K562 (cell line): Measurements from ENCODE around the gene MYMX. TPM values are rescaled to one million over a fixed set of nuclear protein-coding genes. Genes with fewer than 3 reads are reported as not detected.

Source experiments
- ATF7 ChIP-seq: fragments of 450-650 bp; IDR thresholded peaks from 2 replicates; pipeline ENCODE4 v1.7.1; 2014; ENCODE audit warnings: mild to moderate bottlenecking, moderate library complexity
- BMI1 ChIP-seq: fragments of 150-350 bp; IDR thresholded peaks from 2 replicates; pipeline ENCODE4 v1.6.1; 2014; ENCODE audit warnings: low read length
- CHD1 ChIP-seq: fragments of 200-600 bp; sonication (generic); IDR thresholded peaks from one replicate; pipeline ENCODE4 v1.6.1; 2012; ENCODE audit warnings: mild to moderate bottlenecking, moderate library complexity, low read length, inconsistent platforms
- ELF1 ChIP-seq: fragments of 200-800 bp; sonication (Bioruptor generic); IDR thresholded peaks from 2 replicates; pipeline ENCODE4 v1.6.1; 2016; ENCODE audit warnings: missing genetic modification characterization, missing compliant biosample characterization
- ETV1 ChIP-seq: fragments of 450-650 bp; conservative IDR thresholded peaks from 2 replicates; pipeline ENCODE4 v1.6.1; 2016; ENCODE audit warnings: missing genetic modification characterization, control low read depth, low read depth, missing compliant biosample characterization
- FIP1L1 ChIP-seq: fragments of 200-400 bp; formaldehyde crosslinking; IDR thresholded peaks from 2 replicates; pipeline ENCODE4 v1.6.1; 2018; ENCODE audit warnings: mild to moderate bottlenecking, low read depth, low read length; ENCODE audit not compliant: poor library complexity, severe bottlenecking
- FOXJ3 ChIP-seq: sonication (generic); formaldehyde crosslinking; IDR thresholded peaks from 2 replicates; pipeline ENCODE4 v1.4.0; 2020; ENCODE audit warnings: mild to moderate bottlenecking, missing genetic modification reagents
- FOXP4 ChIP-seq: sonication (generic); formaldehyde crosslinking; IDR thresholded peaks from 2 replicates; pipeline ENCODE4 v1.8.0; 2022; ENCODE audit warnings: mild to moderate bottlenecking, missing genetic modification reagents, borderline replicate concordance
- JUN ChIP-seq, 2 experiments: sonication (generic) in 1 of 2; formaldehyde crosslinking in 1 of 2; IDR thresholded peaks; 2 replicates each; pipeline versions ENCODE4 v1.6.1 to v1.8.0; 2012 to 2022; ENCODE audit warnings: borderline replicate concordance in 2 of 2, mild to moderate bottlenecking in 2 of 2, improper control_type of control experiment in 1 of 2, low read depth in 1 of 2, low read length in 1 of 2, missing genetic modification reagents in 1 of 2
- NFYB ChIP-seq: IDR thresholded peaks from 2 replicates; pipeline ENCODE4 v1.6.1; 2011; ENCODE audit warnings: mild to moderate bottlenecking, moderate library complexity; ENCODE audit not compliant: insufficient read length; ENCODE audit errors: extremely low read depth
- RBM14 ChIP-seq: fragments of 200-400 bp; formaldehyde crosslinking; IDR thresholded peaks from 2 replicates; pipeline ENCODE4 v1.6.1; 2018; ENCODE audit warnings: low read depth, mild to moderate bottlenecking, low read length, moderate library complexity, borderline replicate concordance; ENCODE audit not compliant: insufficient read depth
- RFX5 ChIP-seq: IDR thresholded peaks from 2 replicates; pipeline ENCODE4 v1.6.1; 2011; ENCODE audit warnings: low read depth, mild to moderate bottlenecking, improper control_type of control experiment, low read length
- SMARCA5 ChIP-seq: fragments of 450-650 bp; IDR thresholded peaks from 2 replicates; pipeline ENCODE4 v1.6.1; 2016
- SPI1 ChIP-seq: IDR thresholded peaks from 2 replicates; pipeline ENCODE4 v1.6.1; 2011; ENCODE audit warnings: low read depth, low read length, control low read depth, borderline replicate concordance
- SREBF1 ChIP-seq: fragments of 150-350 bp; IDR thresholded peaks from 2 replicates; pipeline ENCODE4 v1.6.1; 2014; ENCODE audit warnings: antibody characterized with exemption, low read depth, low read length, borderline replicate concordance
- TCF7L2 ChIP-seq: fragments of 150-350 bp; IDR thresholded peaks from 2 replicates; pipeline ENCODE4 v1.6.1; 2016; ENCODE audit warnings: low read depth, mild to moderate bottlenecking, low read length, moderate library complexity
- TCFL5 ChIP-seq: fragments of 250-450 bp; sonication (Bioruptor Pico); conservative IDR thresholded peaks from 2 replicates; pipeline ENCODE4 v1.6.1; 2021; ENCODE audit warnings: mild to moderate bottlenecking, moderate library complexity, matching md5 sums
- XRCC4 ChIP-seq: IDR thresholded peaks from one replicate; pipeline ENCODE4 v1.6.1; 2011; ENCODE audit not compliant: insufficient read depth, insufficient read length; ENCODE audit errors: extremely low read depth
- XRCC5 ChIP-seq: fragments of 200-400 bp; formaldehyde crosslinking; IDR thresholded peaks from 2 replicates; pipeline ENCODE4 v1.6.1; 2017; ENCODE audit warnings: low read depth, mild to moderate bottlenecking, low read length
- YBX1 ChIP-seq: fragments of 450-650 bp; IDR thresholded peaks from 2 replicates; pipeline ENCODE4 v1.7.1; 2016; ENCODE audit warnings: mild to moderate bottlenecking
- ZNF140 ChIP-seq: fragments of 250-450 bp; sonication (Bioruptor Pico); IDR thresholded peaks from 2 replicates; pipeline ENCODE4 v1.8.0; 2021; ENCODE audit warnings: moderate library complexity, mild to moderate bottlenecking, inconsistent platforms
- ZNF224 ChIP-seq: sonication (generic); formaldehyde crosslinking; IDR thresholded peaks from 2 replicates; pipeline ENCODE4 v1.8.0; 2022; ENCODE audit warnings: mild to moderate bottlenecking, missing genetic modification reagents
- ZNF41 ChIP-seq: fragments of 250-450 bp; sonication (Bioruptor Pico); conservative IDR thresholded peaks from 2 replicates; pipeline ENCODE4 v1.4.0; 2020; ENCODE audit warnings: mild to moderate bottlenecking
- ZZZ3 ChIP-seq: fragments of 450-650 bp; IDR thresholded peaks from 2 replicates; pipeline ENCODE4 v1.6.1; 2016; ENCODE audit warnings: antibody characterized with exemption, mild to moderate bottlenecking, moderate library complexity
- polyA plus RNA-seq, 8 experiments: library from polyadenylated mRNA; depleted of rRNA in 4 of 8; stranded (reverse) in 5 of 8; unstranded in 3 of 8; fragments of >200 nt; fragmentation: Nextera tagmentation in 2 of 8; fragmentation: Illumina TruSeq in 1 of 8; extraction: Ambion mirVana in 2 of 8; extraction: Trizol in 1 of 8; gene quantifications; 2 replicates each; pipeline versions ENCODE4 v1.2.1 to v1.2.3, GENCODE V29; 2011 to 2014; ENCODE audit warnings: inconsistent platforms in 1 of 8, missing spikeins in 1 of 8
- total RNA-seq, 7 experiments: library from RNA; depleted of rRNA in 6 of 7; stranded (reverse); fragments of >200 nt in 6 of 7; fragmentation: Illumina TruSeq in 2 of 7; extraction: Trizol in 2 of 7; gene quantifications; 2 replicates each; pipeline versions ENCODE4 v1.2.1 to v1.2.3, GENCODE V29; 2011 to 2021; ENCODE audit warnings: low replicate concordance in 1 of 7
- TF ChIP-seq, protein P1 (sequence below), 2 experiments: fragments of 450-650 bp; IDR thresholded peaks; 2 replicates each; pipeline ENCODE4 v1.6.1; 2018; ENCODE audit warnings: mild to moderate bottlenecking in 2 of 2, low read depth in 1 of 2; ENCODE audit not compliant: partially characterized antibody in 2 of 2

The MYMX gene
- total and polyA plus RNA-seq, 9 of the 15 experiments (the other 6 are each of a cell fraction or from before 2014, with no cell fraction given): 0.12 TPM; not detected in 8

GRCh38 chr6:44203955-44204354 is 12.8 kb upstream of the MYMX start (continued):
- peak; percentile 45; the same call in 1 of the 2 replicates for TF ChIP-seq ATF7
- no peak; the same call in 1 of the 2 replicates for TF ChIP-seq SMARCA5
- TF ChIP-seq FOXJ3 (CRISPR knock-in tag): no peak
- no peak for TF ChIP-seq CHD1
- TF ChIP-seq SREBF1: no peak
- TF ChIP-seq XRCC5: no peak
- TF ChIP-seq YBX1: no peak
- TF ChIP-seq, protein P1, sequence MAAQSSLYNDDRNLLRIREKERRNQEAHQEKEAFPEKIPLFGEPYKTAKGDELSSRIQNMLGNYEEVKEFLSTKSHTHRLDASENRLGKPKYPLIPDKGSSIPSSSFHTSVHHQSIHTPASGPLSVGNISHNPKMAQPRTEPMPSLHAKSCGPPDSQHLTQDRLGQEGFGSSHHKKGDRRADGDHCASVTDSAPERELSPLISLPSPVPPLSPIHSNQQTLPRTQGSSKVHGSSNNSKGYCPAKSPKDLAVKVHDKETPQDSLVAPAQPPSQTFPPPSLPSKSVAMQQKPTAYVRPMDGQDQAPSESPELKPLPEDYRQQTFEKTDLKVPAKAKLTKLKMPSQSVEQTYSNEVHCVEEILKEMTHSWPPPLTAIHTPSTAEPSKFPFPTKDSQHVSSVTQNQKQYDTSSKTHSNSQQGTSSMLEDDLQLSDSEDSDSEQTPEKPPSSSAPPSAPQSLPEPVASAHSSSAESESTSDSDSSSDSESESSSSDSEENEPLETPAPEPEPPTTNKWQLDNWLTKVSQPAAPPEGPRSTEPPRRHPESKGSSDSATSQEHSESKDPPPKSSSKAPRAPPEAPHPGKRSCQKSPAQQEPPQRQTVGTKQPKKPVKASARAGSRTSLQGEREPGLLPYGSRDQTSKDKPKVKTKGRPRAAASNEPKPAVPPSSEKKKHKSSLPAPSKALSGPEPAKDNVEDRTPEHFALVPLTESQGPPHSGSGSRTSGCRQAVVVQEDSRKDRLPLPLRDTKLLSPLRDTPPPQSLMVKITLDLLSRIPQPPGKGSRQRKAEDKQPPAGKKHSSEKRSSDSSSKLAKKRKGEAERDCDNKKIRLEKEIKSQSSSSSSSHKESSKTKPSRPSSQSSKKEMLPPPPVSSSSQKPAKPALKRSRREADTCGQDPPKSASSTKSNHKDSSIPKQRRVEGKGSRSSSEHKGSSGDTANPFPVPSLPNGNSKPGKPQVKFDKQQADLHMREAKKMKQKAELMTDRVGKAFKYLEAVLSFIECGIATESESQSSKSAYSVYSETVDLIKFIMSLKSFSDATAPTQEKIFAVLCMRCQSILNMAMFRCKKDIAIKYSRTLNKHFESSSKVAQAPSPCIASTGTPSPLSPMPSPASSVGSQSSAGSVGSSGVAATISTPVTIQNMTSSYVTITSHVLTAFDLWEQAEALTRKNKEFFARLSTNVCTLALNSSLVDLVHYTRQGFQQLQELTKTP (IDR thresholded peaks at IDR 0.05; ENCODE audit: low read depth in 1 of 2, partially characterized antibody in 2 of 2): peak in 1 of 2 experiments; percentile 38
- TF ChIP-seq ZZZ3: no peak
- no peak for TF ChIP-seq NFYB
- no peak for TF ChIP-seq FIP1L1
- TF ChIP-seq JUN (IDR thresholded peaks at IDR 0.05; ENCODE audit: borderline replicate concordance, low read depth, low read length): peak; percentile 90
- TF ChIP-seq JUN (CRISPR knock-in tag; IDR thresholded peaks at IDR 0.05; ENCODE audit: borderline replicate concordance): no peak
- TF ChIP-seq ETV1: 0 out of 2 replicates have a peak, but pooled peaks have one; percentile 20
- no peak for TF ChIP-seq ZNF224 (CRISPR knock-in tag)
- no peak for TF ChIP-seq SPI1
- TF ChIP-seq ELF1 (tag): 0 out of 2 replicates have a peak, but pooled peaks have one; percentile 23
- TF ChIP-seq BMI1: no peak
- TF ChIP-seq RBM14: no peak
- TF ChIP-seq TCFL5 (CRISPR knock-in tag): no peak
- TF ChIP-seq ZNF140 (CRISPR knock-in tag): no peak
- TF ChIP-seq TCF7L2: no peak
- TF ChIP-seq ZNF41: no peak
- TF ChIP-seq XRCC4: no peak
- no peak for TF ChIP-seq FOXP4 (CRISPR knock-in tag)
- no peak for TF ChIP-seq RFX5
